ENCODE results near the gene PARVG.

DNA sequence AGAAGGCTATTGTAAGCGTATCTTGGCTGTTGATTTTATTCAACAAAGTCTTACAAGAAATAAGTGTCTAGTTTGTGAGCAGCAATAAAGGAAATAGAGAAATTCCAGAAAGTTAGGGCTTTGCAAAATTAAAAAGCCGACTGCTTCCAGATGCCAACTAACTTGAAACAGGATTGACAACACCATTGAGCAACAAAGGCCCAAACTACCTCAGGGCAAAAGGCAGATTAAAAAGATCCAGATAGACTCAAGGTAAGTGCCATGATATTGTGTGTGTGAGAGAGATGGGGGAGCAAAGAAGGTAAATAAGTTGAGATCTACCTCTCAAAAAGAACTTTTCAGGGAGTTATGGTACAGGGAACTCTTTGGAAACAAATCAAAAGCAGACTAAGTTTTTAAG is 49.1 kb downstream of the PARVG start:
- TF ChIP-seq, protein P1, sequence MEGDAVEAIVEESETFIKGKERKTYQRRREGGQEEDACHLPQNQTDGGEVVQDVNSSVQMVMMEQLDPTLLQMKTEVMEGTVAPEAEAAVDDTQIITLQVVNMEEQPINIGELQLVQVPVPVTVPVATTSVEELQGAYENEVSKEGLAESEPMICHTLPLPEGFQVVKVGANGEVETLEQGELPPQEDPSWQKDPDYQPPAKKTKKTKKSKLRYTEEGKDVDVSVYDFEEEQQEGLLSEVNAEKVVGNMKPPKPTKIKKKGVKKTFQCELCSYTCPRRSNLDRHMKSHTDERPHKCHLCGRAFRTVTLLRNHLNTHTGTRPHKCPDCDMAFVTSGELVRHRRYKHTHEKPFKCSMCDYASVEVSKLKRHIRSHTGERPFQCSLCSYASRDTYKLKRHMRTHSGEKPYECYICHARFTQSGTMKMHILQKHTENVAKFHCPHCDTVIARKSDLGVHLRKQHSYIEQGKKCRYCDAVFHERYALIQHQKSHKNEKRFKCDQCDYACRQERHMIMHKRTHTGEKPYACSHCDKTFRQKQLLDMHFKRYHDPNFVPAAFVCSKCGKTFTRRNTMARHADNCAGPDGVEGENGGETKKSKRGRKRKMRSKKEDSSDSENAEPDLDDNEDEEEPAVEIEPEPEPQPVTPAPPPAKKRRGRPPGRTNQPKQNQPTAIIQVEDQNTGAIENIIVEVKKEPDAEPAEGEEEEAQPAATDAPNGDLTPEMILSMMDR (IDR thresholded peaks at IDR 0.05) = no peak
- TF ChIP-seq POLR2AphosphoS5 (IDR thresholded peaks at IDR 0.05) = no peak

All from breast epithelium (tissue), 3 donors.